IMR-90 (cell line): ENCODE measurements around the gene SIX5.

Experiments used
- BHLHE40 ChIP-seq: fragments of 150-350 bp; IDR thresholded peaks from 2 replicates; pipeline ENCODE4 v1.6.1; 2016; ENCODE audit warnings: mild to moderate bottlenecking, low read depth, low read length
- CEBPB ChIP-seq: IDR thresholded peaks from 2 replicates; pipeline ENCODE4 v1.6.1; 2012; ENCODE audit warnings: low read depth, low read length, improper control_type of control experiment
- CTCF ChIP-seq: conservative IDR thresholded peaks from 2 replicates; pipeline ENCODE4 v1.5.1; 2012; ENCODE audit warnings: mild to moderate bottlenecking, low read depth, low read length, improper control_type of control experiment
- POLR2A ChIP-seq: IDR thresholded peaks from 2 replicates; pipeline ENCODE4 v1.6.1; 2012; ENCODE audit warnings: mild to moderate bottlenecking, low read depth, low read length
- USF2 ChIP-seq: fragments of 150-350 bp; IDR thresholded peaks from 2 replicates; pipeline ENCODE4 v1.6.1; 2017; ENCODE audit warnings: mild to moderate bottlenecking, antibody characterized with exemption, low read length, low read depth

GRCh38 chr19:45757695-45758094 is 11.4 kb downstream of the SIX5 start:
- TF ChIP-seq CTCF, result no peak
- no peak for TF ChIP-seq POLR2A
- TF ChIP-seq USF2, result no peak
- no peak for TF ChIP-seq BHLHE40
- TF ChIP-seq CEBPB, result peak; percentile 46; the same call in 1 of the 2 replicates
